Purkinje cell (primary cell): ENCODE results near the gene FZD4. TPM values are rescaled to one million over a fixed set of nuclear protein-coding genes. Genes with fewer than 3 reads are reported as not detected.

Experiments
- polyA plus RNA-seq: library from polyadenylated mRNA; unstranded; fragments of >200 nt; fragmentation: Nextera tagmentation; gene quantifications from 2 replicates; pipeline ENCODE4 v1.2.1, GENCODE V29; 2014

FZD4 gene
- 0.13 and 0.74 TPM in 2 replicates for polyA plus RNA-seq

GRCh38 chr11:86955361-86956120 lies at the start of gene FZD4:
Gene FZD4, minus strand, starts transcription at chr11:86955395. Its CDS starts 310 bp downstream, at chr11:86955085.

Other genes starting within 250 kb of the FZD4 start
- gene PRSS23, start 154.9 kb downstream of the FZD4 start, polyA plus RNA-seq = 7.1 and 7.4 TPM in 2 replicates
- 19.4 and 24.9 TPM in 2 replicates for gene TMEM135, start 82.5 kb upstream of the FZD4 start, polyA plus RNA-seq